IPS-20b (cell line): ENCODE results near the gene PARP15.

ENCODE experiments used
- H3K27ac ChIP-seq: one replicate; pipeline ENCODE4 v1.5.1; 2013; ENCODE audit warnings: low read length
- H3K27me3 ChIP-seq: 2 replicates; pipeline ENCODE4 v1.6.1; 2013; ENCODE audit warnings: mild to moderate bottlenecking, low read length, inconsistent platforms; ENCODE audit not compliant: insufficient read depth
- H3K36me3 ChIP-seq: 2 replicates; pipeline ENCODE4 v1.6.1; 2013; ENCODE audit warnings: low read depth, mild to moderate bottlenecking, inconsistent platforms, low read length, moderate library complexity; ENCODE audit not compliant: insufficient read depth
- H3K4me1 ChIP-seq: 2 replicates; pipeline ENCODE4 v1.6.1; 2013; ENCODE audit warnings: mild to moderate bottlenecking, control low read depth, inconsistent platforms, low read length, moderate library complexity; ENCODE audit not compliant: insufficient read depth
- H3K4me3 ChIP-seq: 2 replicates; pipeline ENCODE4 v1.5.1; 2013; ENCODE audit warnings: mild to moderate bottlenecking, low read length, inconsistent platforms
- H3K9ac ChIP-seq: 2 replicates; pipeline ENCODE4 v1.6.1; 2013; ENCODE audit warnings: low read depth, mild to moderate bottlenecking, inconsistent platforms, low read length, moderate library complexity
- H3K9me3 ChIP-seq: 2 replicates; pipeline ENCODE4 v1.6.1; 2013; ENCODE audit warnings: mild to moderate bottlenecking, low read depth, low read length, inconsistent platforms; ENCODE audit not compliant: insufficient read depth

Gene PARP15

DNA sequence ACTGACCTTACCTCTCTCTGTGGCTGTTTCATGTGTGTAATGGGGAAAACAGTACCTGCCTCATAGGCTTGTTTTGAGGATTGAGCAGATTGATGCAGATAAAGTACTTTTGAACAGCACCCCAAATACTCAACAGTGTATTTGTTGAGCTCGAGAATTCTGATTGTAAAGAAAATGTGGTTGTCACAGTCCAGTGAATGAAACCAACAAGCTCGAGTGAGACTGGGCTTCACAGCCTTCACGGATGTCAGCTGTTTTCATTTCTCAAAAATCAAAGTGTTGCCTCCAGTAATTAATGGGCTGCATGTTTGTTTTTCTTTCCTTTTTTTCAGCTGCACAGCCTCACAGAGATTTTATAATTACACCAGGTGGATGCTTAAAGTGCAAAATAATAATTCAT, 43.7 kb downstream of the PARP15 start:
- Histone ChIP-seq H3K27ac (no peak overlapping the region), H3K4me1 (no peaks in the 10 kb centered on the region), H3K27me3 (no peaks in the 10 kb centered on the region), H3K36me3 (no peaks in the 10 kb centered on the region), H3K4me3 (no peak overlapping the region), H3K9me3 (no peaks in the 10 kb centered on the region), H3K9ac (no peak overlapping the region)

DNA sequence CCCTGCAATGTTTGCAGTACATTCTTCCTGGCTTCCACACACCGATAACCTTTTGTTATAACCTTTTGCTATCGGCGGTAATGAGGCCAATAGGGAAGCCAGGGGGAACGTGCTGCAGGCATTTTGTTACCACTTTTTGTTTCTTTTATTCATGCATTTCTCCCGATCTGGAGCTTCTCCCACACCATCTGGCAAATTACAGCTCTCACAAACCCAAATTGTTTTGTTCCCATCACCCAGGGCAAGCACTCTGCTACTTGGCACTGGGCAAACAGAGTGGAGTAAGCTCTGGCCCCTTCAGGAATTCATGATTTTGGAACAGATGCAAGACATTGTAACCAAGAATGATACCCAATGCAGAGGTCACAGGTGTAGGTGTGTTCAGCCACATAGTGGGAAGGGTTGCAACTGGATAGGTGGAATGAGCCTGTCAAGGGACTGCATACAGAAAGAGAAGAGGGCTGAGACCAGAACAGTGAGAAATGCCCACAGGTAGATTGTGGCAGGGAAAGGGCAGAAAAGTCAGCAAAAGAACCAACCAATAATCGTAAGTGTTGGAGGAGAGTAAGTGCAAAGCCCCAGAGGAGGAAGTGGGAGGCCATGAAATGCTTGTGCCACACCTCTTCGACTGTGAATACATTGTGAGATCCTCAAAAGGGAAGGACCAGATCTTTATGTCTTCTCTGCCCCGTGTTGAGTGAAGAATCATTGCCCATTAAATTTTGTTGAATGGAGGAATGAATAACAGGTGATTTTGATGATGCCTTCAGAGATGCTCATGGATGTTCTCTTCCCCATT, 45.8 kb downstream of the PARP15 start:
- Histone ChIP-seq H3K36me3 (no peaks in the 10 kb centered on the region), H3K27me3 (no peaks in the 10 kb centered on the region), H3K27ac (no peak overlapping the region), H3K9ac (no peak overlapping the region), H3K4me3 (no peak overlapping the region), H3K4me1 (no peaks in the 10 kb centered on the region), H3K9me3 (no peaks in the 10 kb centered on the region)

GRCh38 chr3:122626515-122627180, 49.2 kb downstream of the PARP15 start:
- no peak overlapping the region for H3K27ac ChIP-seq
- no peaks in the 10 kb centered on the region for H3K9me3 ChIP-seq
- no peaks in the 10 kb centered on the region for H3K27me3 ChIP-seq
- H3K36me3 ChIP-seq, result no peaks in the 10 kb centered on the region
- no peaks in the 10 kb centered on the region for H3K4me1 ChIP-seq
- H3K4me3 ChIP-seq, result no peak overlapping the region
- H3K9ac ChIP-seq, result no peak overlapping the region

GRCh38 chr3:122627301-122627700, 49.9 kb downstream of the PARP15 start:
- Histone ChIP-seq H3K9me3 (no peaks in the 10 kb centered on the region), H3K27me3 (no peaks in the 10 kb centered on the region), H3K9ac (no peak overlapping the region), H3K4me1 (no peaks in the 10 kb centered on the region), H3K27ac (no peak overlapping the region), H3K36me3 (no peaks in the 10 kb centered on the region), H3K4me3 (no peak overlapping the region)

DNA sequence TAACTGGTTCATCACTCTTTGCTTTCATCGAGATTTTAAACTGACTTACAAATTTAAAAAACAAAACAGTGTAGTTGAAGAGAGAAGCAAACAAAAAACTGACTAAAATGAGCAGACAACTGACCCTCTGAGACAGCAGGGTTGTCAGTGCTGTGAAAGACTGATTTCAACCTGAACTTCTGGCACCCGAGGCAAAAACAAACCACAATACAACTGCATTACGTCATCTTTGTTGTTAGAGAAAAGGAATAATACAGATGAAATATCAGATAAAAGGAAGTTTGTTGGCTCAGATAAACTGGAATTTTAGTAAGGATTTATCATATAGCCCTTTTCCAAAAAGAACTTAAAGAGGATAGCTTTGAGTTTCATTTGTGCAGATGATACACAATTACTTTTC, 51.1 kb downstream of the PARP15 start:
- H3K9ac ChIP-seq, result no peak overlapping the region
- H3K27me3 ChIP-seq, result no peaks in the 10 kb centered on the region
- no peaks in the 10 kb centered on the region for H3K36me3 ChIP-seq
- no peak overlapping the region for H3K4me3 ChIP-seq
- H3K4me1 ChIP-seq, result no peaks in the 10 kb centered on the region
- H3K27ac ChIP-seq, result no peak overlapping the region
- no peaks in the 10 kb centered on the region for H3K9me3 ChIP-seq

- H3K9ac ChIP-seq, result no peak overlapping the region
- H3K9me3 ChIP-seq, result no peaks in the 10 kb centered on the region
- H3K4me3 ChIP-seq, result no peak overlapping the region
- H3K27ac ChIP-seq, result no peak overlapping the region
- H3K27me3 ChIP-seq, result no peaks in the 10 kb centered on the region
- H3K4me1 ChIP-seq, result no peaks in the 10 kb centered on the region
- H3K36me3 ChIP-seq, result no peaks in the 10 kb centered on the region
Observed at GRCh38 chr3:122629763-122630162, 52.3 kb downstream of the PARP15 start.

DNA sequence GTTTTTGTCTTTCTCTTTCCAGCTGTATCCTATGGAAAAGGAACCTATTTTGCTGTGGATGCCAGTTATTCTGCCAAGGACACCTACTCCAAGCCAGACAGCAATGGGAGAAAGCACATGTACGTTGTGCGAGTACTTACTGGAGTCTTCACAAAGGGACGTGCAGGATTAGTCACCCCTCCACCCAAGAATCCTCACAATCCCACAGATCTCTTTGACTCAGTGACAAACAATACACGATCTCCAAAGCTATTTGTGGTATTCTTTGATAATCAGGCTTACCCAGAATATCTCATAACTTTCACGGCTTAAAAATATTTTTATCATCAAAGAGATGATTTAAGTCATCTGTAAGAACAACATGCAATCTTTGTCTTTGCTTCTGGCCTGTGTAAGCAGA, 58.3 kb downstream of the PARP15 start:
- Histone ChIP-seq H3K4me3 (no peak overlapping the region), H3K9me3 (no peaks in the 10 kb centered on the region), H3K27me3 (no peaks in the 10 kb centered on the region), H3K27ac (no peak overlapping the region), H3K36me3 (no peaks in the 10 kb centered on the region), H3K4me1 (no peaks in the 10 kb centered on the region), H3K9ac (no peak overlapping the region)

GRCh38 chr3:122636697-122637096, 59.2 kb downstream of the PARP15 start:
- Histone ChIP-seq H3K27me3 (no peaks in the 10 kb centered on the region), H3K9ac (no peak overlapping the region), H3K9me3 (no peaks in the 10 kb centered on the region), H3K27ac (no peak overlapping the region), H3K4me1 (no peaks in the 10 kb centered on the region), H3K4me3 (no peak overlapping the region), H3K36me3 (no peaks in the 10 kb centered on the region)

DNA sequence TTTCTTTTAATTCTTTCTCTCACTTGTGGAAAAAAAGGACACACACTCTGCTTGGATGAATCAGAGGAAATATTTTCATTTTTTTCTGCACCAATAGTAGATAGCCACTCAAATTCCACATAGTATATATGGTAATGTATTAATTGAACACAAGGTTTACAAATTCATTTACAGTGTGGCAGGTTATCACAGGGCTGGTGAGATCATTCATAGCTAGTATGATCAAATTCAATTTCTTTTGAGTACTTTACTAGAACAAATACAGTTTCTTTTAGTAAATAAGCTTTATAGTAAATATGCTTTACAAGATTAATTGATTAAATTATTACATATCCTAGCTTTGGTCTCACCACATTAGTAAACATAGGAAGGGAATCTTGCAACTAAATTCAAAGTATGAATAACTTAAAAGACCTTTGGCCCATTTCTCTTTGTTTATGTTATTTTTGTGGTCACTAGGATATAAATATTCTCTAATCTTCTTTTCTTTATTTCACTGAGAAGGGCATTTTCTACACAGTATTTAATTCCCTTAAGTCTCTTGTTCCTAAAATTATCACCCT, 63.1 kb downstream of the PARP15 start:
- no peaks in the 10 kb centered on the region for H3K9me3 ChIP-seq
- H3K27me3 ChIP-seq, result no peaks in the 10 kb centered on the region
- no peak overlapping the region for H3K4me3 ChIP-seq
- no peaks in the 10 kb centered on the region for H3K4me1 ChIP-seq
- H3K27ac ChIP-seq, result no peak overlapping the region
- H3K36me3 ChIP-seq, result no peaks in the 10 kb centered on the region
- H3K9ac ChIP-seq, result no peak overlapping the region

- Histone ChIP-seq H3K4me3 (no peak overlapping the region), H3K27ac (no peak overlapping the region), H3K4me1 (no peaks in the 10 kb centered on the region), H3K36me3 (no peaks in the 10 kb centered on the region), H3K9me3 (no peaks in the 10 kb centered on the region), H3K9ac (no peak overlapping the region), H3K27me3 (no peaks in the 10 kb centered on the region)
Observed at GRCh38 chr3:122642935-122643334, 65.5 kb downstream of the PARP15 start.

GRCh38 chr3:122646146-122646988, 68.9 kb downstream of the PARP15 start:
- Histone ChIP-seq H3K9me3 (no peaks in the 10 kb centered on the region), H3K36me3 (no peaks in the 10 kb centered on the region), H3K27ac (no peak overlapping the region), H3K9ac (no peak overlapping the region), H3K4me3 (no peak overlapping the region), H3K4me1 (no peaks in the 10 kb centered on the region), H3K27me3 (no peaks in the 10 kb centered on the region)
